GM23338 (cell line): ENCODE results near the gene APBB3. TPM values are rescaled to one million over a fixed set of nuclear protein-coding genes. Genes with fewer than 3 reads are reported as not detected.

Experiments
- ATAC-seq: fragments of 200-7000 bp; cut with Tn5 transposase; 3 replicates; pipeline ENCODE4 v1.9.1; 2020
- DNase-seq: peaks from one replicate; pipeline ENCODE4 v3.0.0-alpha.2; 2015; ENCODE audit warnings: low spot score
- H2AFZ ChIP-seq: fragments of 200-600 bp; sonication (generic); 2 replicates; pipeline ENCODE4 v1.8.0; 2016; ENCODE audit warnings: antibody characterized with exemption, mild to moderate bottlenecking, moderate library complexity
- H3F3A ChIP-seq: fragments of 200-600 bp; sonication (generic); replicated peaks from 2 replicates; pipeline ENCODE4 v1.8.0; 2017; ENCODE audit warnings: antibody characterized with exemption, mixed run types, low read depth
- H3K27ac ChIP-seq: fragments of 200-600 bp; sonication (generic); 2 replicates; pipeline ENCODE4 v1.6.1; 2016; ENCODE audit warnings: low read depth
- H3K27me3 ChIP-seq: fragments of 200-600 bp; sonication (generic); 2 replicates; pipeline ENCODE4 v1.8.0; 2016; ENCODE audit warnings: mild to moderate bottlenecking, mixed run types, moderate library complexity; ENCODE audit not compliant: insufficient read depth
- H3K36me3 ChIP-seq: fragments of 200-600 bp; sonication (generic); 2 replicates; pipeline ENCODE4 v1.8.0; 2016; ENCODE audit warnings: mild to moderate bottlenecking; ENCODE audit not compliant: insufficient read depth
- H3K4me1 ChIP-seq: fragments of 200-600 bp; sonication (generic); 2 replicates; pipeline ENCODE4 v1.8.0; 2016; ENCODE audit warnings: mild to moderate bottlenecking, moderate library complexity; ENCODE audit not compliant: insufficient read depth
- H3K4me2 ChIP-seq: fragments of 200-600 bp; sonication (generic); 2 replicates; pipeline ENCODE4 v1.7.1; 2017; ENCODE audit warnings: mixed run types
- H3K4me3 ChIP-seq: fragments of 200-600 bp; sonication (generic); 2 replicates; pipeline ENCODE4 v1.6.1; 2016; ENCODE audit warnings: mixed run types
- H3K79me2 ChIP-seq: fragments of 200-600 bp; sonication (generic); replicated peaks from 2 replicates; pipeline ENCODE4 v1.8.0; 2017; ENCODE audit warnings: mild to moderate bottlenecking; ENCODE audit not compliant: insufficient read depth
- H3K9me2 ChIP-seq: fragments of 200-600 bp; sonication (generic); 2 replicates; pipeline ENCODE4 v1.8.0; 2017; ENCODE audit not compliant: insufficient read depth
- H4K20me1 ChIP-seq: fragments of 200-600 bp; sonication (generic); replicated peaks from 2 replicates; pipeline ENCODE4 v1.8.0; 2017; ENCODE audit warnings: mild to moderate bottlenecking; ENCODE audit not compliant: insufficient read depth
- H3K27ac Mint-ChIP-seq: 2 replicates; pipeline ENCODE4 v1.8.0; 2020; ENCODE audit warnings: inconsistent platforms, mild to moderate bottlenecking, moderate library complexity, mixed read lengths
- H3K27me3 Mint-ChIP-seq: 3 replicates; pipeline ENCODE4 v1.8.0; 2022; ENCODE audit warnings: low read depth, mild to moderate bottlenecking, moderate library complexity, mixed read lengths, inconsistent platforms; ENCODE audit not compliant: insufficient read depth, poor library complexity
- H3K36me3 Mint-ChIP-seq: 3 replicates; pipeline ENCODE4 v1.8.0; 2021; ENCODE audit warnings: low read depth, mild to moderate bottlenecking, inconsistent platforms, moderate library complexity, mixed read lengths
- H3K4me1 Mint-ChIP-seq: 3 replicates; pipeline ENCODE4 v1.8.0; 2020; ENCODE audit warnings: mild to moderate bottlenecking, inconsistent platforms, mixed read lengths
- H3K4me3 Mint-ChIP-seq: 3 replicates; pipeline ENCODE4 v1.8.0; 2021; ENCODE audit warnings: moderate library complexity, mild to moderate bottlenecking, inconsistent platforms, mixed read lengths
- H3K9me3 Mint-ChIP-seq: 3 replicates; pipeline ENCODE4 v1.8.0; 2020; ENCODE audit warnings: moderate library complexity, mild to moderate bottlenecking, inconsistent platforms, mixed read lengths
- CREB1 ChIP-seq: fragments of 250-450 bp; sonication (Bioruptor Pico); IDR thresholded peaks from 2 replicates; pipeline ENCODE4 v1.5.0; 2020; ENCODE audit warnings: low read depth, mild to moderate bottlenecking, moderate library complexity
- EZH2 ChIP-seq: fragments of 200-600 bp; sonication (generic); IDR thresholded peaks from one replicate; pipeline ENCODE4 v1.8.0; 2017; ENCODE audit warnings: antibody characterized with exemption, mild to moderate bottlenecking, low read depth; ENCODE audit not compliant: unreplicated experiment
- EZH2phosphoT487 ChIP-seq: fragments of 200-600 bp; sonication (generic); IDR thresholded peaks from one replicate; pipeline ENCODE4 v1.8.1; 2018; ENCODE audit warnings: antibody characterized with exemption; ENCODE audit not compliant: unreplicated experiment
- JUNB ChIP-seq: IDR thresholded peaks from one replicate; pipeline ENCODE4 v1.6.1; 2016; ENCODE audit warnings: antibody characterized with exemption; ENCODE audit not compliant: unreplicated experiment
- NANOG ChIP-seq: IDR thresholded peaks from 2 replicates; pipeline ENCODE4 v1.6.1; 2016; ENCODE audit warnings: antibody characterized with exemption, borderline replicate concordance
- POLR2AphosphoS5 ChIP-seq: IDR thresholded peaks from 2 replicates; pipeline ENCODE4 v1.6.1; 2016; ENCODE audit warnings: antibody characterized with exemption, low read depth
- STAT1 ChIP-seq: IDR thresholded peaks from one replicate; pipeline ENCODE4 v1.6.1; 2016; ENCODE audit warnings: antibody characterized with exemption; ENCODE audit not compliant: unreplicated experiment
- ZNF114 ChIP-seq: fragments of 250-450 bp; sonication (Bioruptor Pico); IDR thresholded peaks from 2 replicates; pipeline ENCODE4 v1.5.0; 2020; ENCODE audit warnings: mild to moderate bottlenecking, moderate library complexity
- ZNF331 ChIP-seq: fragments of 250-450 bp; sonication (Bioruptor Pico); IDR thresholded peaks from 2 replicates; pipeline ENCODE4 v1.5.0; 2020; ENCODE audit warnings: low read depth, mild to moderate bottlenecking, moderate library complexity
- polyA plus RNA-seq: library from polyadenylated mRNA; unstranded; fragments of >200 nt; fragmentation: Nextera tagmentation; extraction: Ambion mirVana; gene quantifications from 2 replicates; pipeline ENCODE4 v1.2.1, GENCODE V29; 2016
- total RNA-seq: library from RNA; depleted of rRNA; stranded (reverse); fragments of >200 nt; shearing (Covaris generic); gene quantifications from 2 replicates; pipeline ENCODE4 v1.2.3, GENCODE V29; 2014
- TF ChIP-seq, protein P1 (sequence below): IDR thresholded peaks from 2 replicates; pipeline ENCODE4 v1.6.1; 2016; ENCODE audit warnings: antibody characterized with exemption
- TF ChIP-seq, protein P2 (sequence below): IDR thresholded peaks from one replicate; pipeline ENCODE4 v1.6.1; 2018; ENCODE audit warnings: antibody characterized with exemption; ENCODE audit not compliant: unreplicated experiment
- TF ChIP-seq, protein P3 (sequence below): fragments of 250-450 bp; sonication (Bioruptor Pico); IDR thresholded peaks from 2 replicates; pipeline ENCODE4 v1.5.0; 2020; ENCODE audit warnings: mild to moderate bottlenecking, moderate library complexity
- TF ChIP-seq, protein P4 (sequence below), 2 experiments: fragments of 200-600 bp in 1 of 2; sonication (generic) in 1 of 2; conservative IDR thresholded peaks; 2 replicates each; pipeline versions ENCODE4 v1.5.1 to v1.6.1; 2016 to 2017; ENCODE audit warnings: antibody characterized with exemption in 2 of 2, low read depth in 2 of 2, mild to moderate bottlenecking in 2 of 2, moderate library complexity in 1 of 2

The APBB3 gene
- total and polyA plus RNA-seq, 2 experiments from 2014 or later, result 9.0 to 15.4 TPM

DNA sequence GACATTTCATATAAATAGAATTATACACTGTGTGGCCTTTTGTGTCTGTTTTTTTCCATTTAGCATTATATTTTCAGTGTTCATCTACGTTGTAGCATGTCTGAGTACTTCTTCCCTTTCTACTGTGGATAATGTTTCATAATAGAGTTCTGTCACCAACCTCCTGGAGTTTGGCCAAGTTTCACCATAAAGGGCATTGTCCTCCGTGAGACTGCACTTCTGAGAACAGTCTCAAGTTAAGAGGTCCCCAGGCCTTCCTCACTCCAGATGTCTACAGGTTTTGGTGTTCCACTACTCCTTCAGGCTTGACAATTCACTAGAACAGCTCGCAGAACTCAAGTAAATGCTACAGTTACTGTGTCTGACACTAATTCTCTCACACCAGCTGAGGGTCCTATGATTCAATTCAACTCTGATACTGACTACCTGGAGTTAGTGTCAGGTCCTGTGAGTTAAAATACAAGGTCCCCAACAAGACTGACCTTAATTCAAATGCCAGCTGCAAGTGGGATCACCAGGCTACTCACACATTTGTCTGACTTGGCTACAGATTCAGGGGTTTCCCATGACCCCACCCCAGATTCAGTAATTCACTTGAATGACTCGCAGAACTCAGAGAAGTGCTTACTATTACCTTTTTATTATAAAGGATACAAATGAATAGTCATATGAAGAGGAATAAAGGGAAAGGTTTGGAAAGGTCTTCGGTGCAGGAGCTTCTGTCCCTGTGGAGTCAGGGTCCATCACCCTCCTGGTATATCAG is 31.3 kb upstream of the APBB3 start:
- no peaks in the 10 kb centered on the region for H3K27me3 ChIP-seq
- DNase-seq, result no peak
- H3K4me2 ChIP-seq, result no peak overlapping the region
- H3K36me3 ChIP-seq, result no peaks in the 10 kb centered on the region
- no peaks in the 10 kb centered on the region for H4K20me1 ChIP-seq
- Mint-ChIP-seq H3K27ac (no peak overlapping the region), H3K27me3 (peaks cover 2% of the 10 kb centered on the region), H3K4me3 (no peak overlapping the region), H3K4me1 (no peaks in the 10 kb centered on the region), H3K9me3 (peaks cover 6% of the 10 kb centered on the region; the same call in 1 of the 3 replicates), H3K36me3 (no peaks in the 10 kb centered on the region)
- no peak for TF ChIP-seq STAT1
- TF ChIP-seq, protein P1, sequence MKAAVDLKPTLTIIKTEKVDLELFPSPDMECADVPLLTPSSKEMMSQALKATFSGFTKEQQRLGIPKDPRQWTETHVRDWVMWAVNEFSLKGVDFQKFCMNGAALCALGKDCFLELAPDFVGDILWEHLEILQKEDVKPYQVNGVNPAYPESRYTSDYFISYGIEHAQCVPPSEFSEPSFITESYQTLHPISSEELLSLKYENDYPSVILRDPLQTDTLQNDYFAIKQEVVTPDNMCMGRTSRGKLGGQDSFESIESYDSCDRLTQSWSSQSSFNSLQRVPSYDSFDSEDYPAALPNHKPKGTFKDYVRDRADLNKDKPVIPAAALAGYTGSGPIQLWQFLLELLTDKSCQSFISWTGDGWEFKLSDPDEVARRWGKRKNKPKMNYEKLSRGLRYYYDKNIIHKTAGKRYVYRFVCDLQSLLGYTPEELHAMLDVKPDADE, result no peak
- TF ChIP-seq, protein P2, sequence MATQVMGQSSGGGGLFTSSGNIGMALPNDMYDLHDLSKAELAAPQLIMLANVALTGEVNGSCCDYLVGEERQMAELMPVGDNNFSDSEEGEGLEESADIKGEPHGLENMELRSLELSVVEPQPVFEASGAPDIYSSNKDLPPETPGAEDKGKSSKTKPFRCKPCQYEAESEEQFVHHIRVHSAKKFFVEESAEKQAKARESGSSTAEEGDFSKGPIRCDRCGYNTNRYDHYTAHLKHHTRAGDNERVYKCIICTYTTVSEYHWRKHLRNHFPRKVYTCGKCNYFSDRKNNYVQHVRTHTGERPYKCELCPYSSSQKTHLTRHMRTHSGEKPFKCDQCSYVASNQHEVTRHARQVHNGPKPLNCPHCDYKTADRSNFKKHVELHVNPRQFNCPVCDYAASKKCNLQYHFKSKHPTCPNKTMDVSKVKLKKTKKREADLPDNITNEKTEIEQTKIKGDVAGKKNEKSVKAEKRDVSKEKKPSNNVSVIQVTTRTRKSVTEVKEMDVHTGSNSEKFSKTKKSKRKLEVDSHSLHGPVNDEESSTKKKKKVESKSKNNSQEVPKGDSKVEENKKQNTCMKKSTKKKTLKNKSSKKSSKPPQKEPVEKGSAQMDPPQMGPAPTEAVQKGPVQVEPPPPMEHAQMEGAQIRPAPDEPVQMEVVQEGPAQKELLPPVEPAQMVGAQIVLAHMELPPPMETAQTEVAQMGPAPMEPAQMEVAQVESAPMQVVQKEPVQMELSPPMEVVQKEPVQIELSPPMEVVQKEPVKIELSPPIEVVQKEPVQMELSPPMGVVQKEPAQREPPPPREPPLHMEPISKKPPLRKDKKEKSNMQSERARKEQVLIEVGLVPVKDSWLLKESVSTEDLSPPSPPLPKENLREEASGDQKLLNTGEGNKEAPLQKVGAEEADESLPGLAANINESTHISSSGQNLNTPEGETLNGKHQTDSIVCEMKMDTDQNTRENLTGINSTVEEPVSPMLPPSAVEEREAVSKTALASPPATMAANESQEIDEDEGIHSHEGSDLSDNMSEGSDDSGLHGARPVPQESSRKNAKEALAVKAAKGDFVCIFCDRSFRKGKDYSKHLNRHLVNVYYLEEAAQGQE, result no peak
- no peak for TF ChIP-seq ZNF114
- TF ChIP-seq POLR2AphosphoS5, result no peak
- TF ChIP-seq ZNF331 (CRISPR knock-in tag), result no peak
- TF ChIP-seq EZH2phosphoT487, result no peak
- TF ChIP-seq EZH2, result no peak
- no peak for TF ChIP-seq JUNB
- TF ChIP-seq, protein P3, sequence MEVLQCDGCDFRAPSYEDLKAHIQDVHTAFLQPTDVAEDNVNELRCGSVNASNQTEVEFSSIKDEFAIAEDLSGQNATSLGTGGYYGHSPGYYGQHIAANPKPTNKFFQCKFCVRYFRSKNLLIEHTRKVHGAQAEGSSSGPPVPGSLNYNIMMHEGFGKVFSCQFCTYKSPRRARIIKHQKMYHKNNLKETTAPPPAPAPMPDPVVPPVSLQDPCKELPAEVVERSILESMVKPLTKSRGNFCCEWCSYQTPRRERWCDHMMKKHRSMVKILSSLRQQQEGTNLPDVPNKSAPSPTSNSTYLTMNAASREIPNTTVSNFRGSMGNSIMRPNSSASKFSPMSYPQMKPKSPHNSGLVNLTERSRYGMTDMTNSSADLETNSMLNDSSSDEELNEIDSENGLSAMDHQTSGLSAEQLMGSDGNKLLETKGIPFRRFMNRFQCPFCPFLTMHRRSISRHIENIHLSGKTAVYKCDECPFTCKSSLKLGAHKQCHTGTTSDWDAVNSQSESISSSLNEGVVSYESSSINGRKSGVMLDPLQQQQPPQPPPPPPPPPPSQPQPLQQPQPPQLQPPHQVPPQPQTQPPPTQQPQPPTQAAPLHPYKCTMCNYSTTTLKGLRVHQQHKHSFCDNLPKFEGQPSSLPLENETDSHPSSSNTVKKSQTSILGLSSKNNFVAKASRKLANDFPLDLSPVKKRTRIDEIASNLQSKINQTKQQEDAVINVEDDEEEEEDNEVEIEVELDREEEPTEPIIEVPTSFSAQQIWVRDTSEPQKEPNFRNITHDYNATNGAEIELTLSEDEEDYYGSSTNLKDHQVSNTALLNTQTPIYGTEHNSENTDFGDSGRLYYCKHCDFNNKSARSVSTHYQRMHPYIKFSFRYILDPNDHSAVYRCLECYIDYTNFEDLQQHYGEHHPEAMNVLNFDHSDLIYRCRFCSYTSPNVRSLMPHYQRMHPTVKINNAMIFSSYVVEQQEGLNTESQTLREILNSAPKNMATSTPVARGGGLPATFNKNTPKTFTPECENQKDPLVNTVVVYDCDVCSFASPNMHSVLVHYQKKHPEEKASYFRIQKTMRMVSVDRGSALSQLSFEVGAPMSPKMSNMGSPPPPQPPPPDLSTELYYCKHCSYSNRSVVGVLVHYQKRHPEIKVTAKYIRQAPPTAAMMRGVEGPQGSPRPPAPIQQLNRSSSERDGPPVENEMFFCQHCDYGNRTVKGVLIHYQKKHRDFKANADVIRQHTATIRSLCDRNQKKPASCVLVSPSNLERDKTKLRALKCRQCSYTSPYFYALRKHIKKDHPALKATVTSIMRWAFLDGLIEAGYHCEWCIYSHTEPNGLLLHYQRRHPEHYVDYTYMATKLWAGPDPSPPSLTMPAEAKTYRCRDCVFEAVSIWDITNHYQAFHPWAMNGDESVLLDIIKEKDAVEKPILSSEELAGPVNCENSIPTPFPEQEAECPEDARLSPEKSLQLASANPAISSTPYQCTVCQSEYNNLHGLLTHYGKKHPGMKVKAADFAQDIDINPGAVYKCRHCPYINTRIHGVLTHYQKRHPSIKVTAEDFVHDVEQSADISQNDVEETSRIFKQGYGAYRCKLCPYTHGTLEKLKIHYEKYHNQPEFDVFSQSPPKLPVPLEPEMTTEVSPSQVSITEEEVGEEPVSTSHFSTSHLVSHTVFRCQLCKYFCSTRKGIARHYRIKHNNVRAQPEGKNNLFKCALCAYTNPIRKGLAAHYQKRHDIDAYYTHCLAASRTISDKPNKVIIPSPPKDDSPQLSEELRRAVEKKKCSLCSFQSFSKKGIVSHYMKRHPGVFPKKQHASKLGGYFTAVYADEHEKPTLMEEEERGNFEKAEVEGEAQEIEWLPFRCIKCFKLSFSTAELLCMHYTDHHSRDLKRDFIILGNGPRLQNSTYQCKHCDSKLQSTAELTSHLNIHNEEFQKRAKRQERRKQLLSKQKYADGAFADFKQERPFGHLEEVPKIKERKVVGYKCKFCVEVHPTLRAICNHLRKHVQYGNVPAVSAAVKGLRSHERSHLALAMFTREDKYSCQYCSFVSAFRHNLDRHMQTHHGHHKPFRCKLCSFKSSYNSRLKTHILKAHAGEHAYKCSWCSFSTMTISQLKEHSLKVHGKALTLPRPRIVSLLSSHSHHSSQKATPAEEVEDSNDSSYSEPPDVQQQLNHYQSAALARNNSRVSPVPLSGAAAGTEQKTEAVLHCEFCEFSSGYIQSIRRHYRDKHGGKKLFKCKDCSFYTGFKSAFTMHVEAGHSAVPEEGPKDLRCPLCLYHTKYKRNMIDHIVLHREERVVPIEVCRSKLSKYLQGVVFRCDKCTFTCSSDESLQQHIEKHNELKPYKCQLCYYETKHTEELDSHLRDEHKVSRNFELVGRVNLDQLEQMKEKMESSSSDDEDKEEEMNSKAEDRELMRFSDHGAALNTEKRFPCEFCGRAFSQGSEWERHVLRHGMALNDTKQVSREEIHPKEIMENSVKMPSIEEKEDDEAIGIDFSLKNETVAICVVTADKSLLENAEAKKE (CRISPR knock-in tag), result no peak
- TF ChIP-seq, protein P4, sequence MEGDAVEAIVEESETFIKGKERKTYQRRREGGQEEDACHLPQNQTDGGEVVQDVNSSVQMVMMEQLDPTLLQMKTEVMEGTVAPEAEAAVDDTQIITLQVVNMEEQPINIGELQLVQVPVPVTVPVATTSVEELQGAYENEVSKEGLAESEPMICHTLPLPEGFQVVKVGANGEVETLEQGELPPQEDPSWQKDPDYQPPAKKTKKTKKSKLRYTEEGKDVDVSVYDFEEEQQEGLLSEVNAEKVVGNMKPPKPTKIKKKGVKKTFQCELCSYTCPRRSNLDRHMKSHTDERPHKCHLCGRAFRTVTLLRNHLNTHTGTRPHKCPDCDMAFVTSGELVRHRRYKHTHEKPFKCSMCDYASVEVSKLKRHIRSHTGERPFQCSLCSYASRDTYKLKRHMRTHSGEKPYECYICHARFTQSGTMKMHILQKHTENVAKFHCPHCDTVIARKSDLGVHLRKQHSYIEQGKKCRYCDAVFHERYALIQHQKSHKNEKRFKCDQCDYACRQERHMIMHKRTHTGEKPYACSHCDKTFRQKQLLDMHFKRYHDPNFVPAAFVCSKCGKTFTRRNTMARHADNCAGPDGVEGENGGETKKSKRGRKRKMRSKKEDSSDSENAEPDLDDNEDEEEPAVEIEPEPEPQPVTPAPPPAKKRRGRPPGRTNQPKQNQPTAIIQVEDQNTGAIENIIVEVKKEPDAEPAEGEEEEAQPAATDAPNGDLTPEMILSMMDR (conservative IDR thresholded peaks at IDR 0.05; ENCODE audit: low read depth in 2 of 2), result no peak
- no peak for TF ChIP-seq NANOG
- no peak for TF ChIP-seq CREB1 (CRISPR knock-in tag)
- H2AFZ ChIP-seq, result no peak overlapping the region
- no peaks in the 10 kb centered on the region for H3K79me2 ChIP-seq
- ATAC-seq, result no peak
- H3K4me1 ChIP-seq, result no peaks in the 10 kb centered on the region
- H3K27ac ChIP-seq, result no peak overlapping the region
- no peak overlapping the region for H3K4me3 ChIP-seq
- H3F3A ChIP-seq, result no peaks in the 10 kb centered on the region
- H3K9me2 ChIP-seq, result no peaks in the 10 kb centered on the region
